ENCODE measurements around the gene SLC22A12. TPM values are rescaled to one million over a fixed set of nuclear protein-coding genes. Genes with fewer than 3 reads are reported as not detected.
"Not testable (repeated sequence)": the region's sequence is repeated elsewhere in the genome, so short reads cannot be mapped to it uniquely, and the experiment has no call there.

Gene SLC22A12
- total and polyA plus RNA-seq, 2 of the 8 experiments (the other 6 are each of a cell fraction or from before 2014, with no cell fraction given) = not detected

- no peak for TF ChIP-seq SP4 (IDR thresholded peaks at IDR 0.05; ENCODE audit: low read length)
- TF ChIP-seq CHD2 (IDR thresholded peaks at IDR 0.05; ENCODE audit: low read length) = no peak
- no peak for TF ChIP-seq CTCF (IDR thresholded peaks at IDR 0.05; ENCODE audit: control extremely low read depth in 1 of 3, insufficient read depth in 1 of 3, low read depth in 1 of 3, low read length in 3 of 3)
- no peak for TF ChIP-seq KDM1A (IDR thresholded peaks at IDR 0.05; ENCODE audit: borderline replicate concordance, low read length)
- TF ChIP-seq ZNF274 (IDR thresholded peaks at IDR 0.05; ENCODE audit: borderline replicate concordance, extremely low read depth, low read length) = no peak
- no peak for TF ChIP-seq RXRA (IDR thresholded peaks at IDR 0.05; ENCODE audit: insufficient read depth, low read depth, low read length)
- no peak for TF ChIP-seq SUZ12 (IDR thresholded peaks at IDR 0.05; ENCODE audit: low read length)
These were observed 30.1 kb upstream of the SLC22A12 start (continued) for GRCh38 chr11:64560941-64561340.

- H3K27me3 ChIP-seq (replicated peaks in 1 of 4; ENCODE audit: control insufficient read depth in 3 of 4, extremely low read depth in 1 of 4, insufficient read depth in 3 of 4, low read length in 3 of 4); H3K23ac ChIP-seq (ENCODE audit: insufficient read length); H2BK120ac ChIP-seq (replicated peaks; ENCODE audit: low read depth, low read length); H3K9ac ChIP-seq (replicated peaks in 1 of 4; ENCODE audit: extremely low read depth in 1 of 4, low read depth in 3 of 4, low read length in 3 of 4); H3K4ac ChIP-seq (replicated peaks; ENCODE audit: insufficient read length, low read depth, low read length); H2BK5ac ChIP-seq (ENCODE audit: low read depth, low read length); H2BK15ac ChIP-seq (ENCODE audit: low read length); H3K23me2 ChIP-seq (ENCODE audit: low read depth, low read length); H4K5ac ChIP-seq (ENCODE audit: insufficient read length, low read depth, low read length); H3K4me2 ChIP-seq (ENCODE audit: insufficient read depth in 1 of 2, low read depth in 2 of 2, low read length in 2 of 2); H2AFZ ChIP-seq (ENCODE audit: low read length); H3K4me3 ChIP-seq (ENCODE audit: extremely low read depth in 1 of 4, insufficient read depth in 2 of 4, low read depth in 3 of 4, low read length in 4 of 4); POLR2A ChIA-PET (ENCODE audit: partially characterized antibody); H4K91ac ChIP-seq (replicated peaks; ENCODE audit: insufficient read length, low read length); H3K14ac ChIP-seq (ENCODE audit: insufficient read length); H3K36me3 ChIP-seq (ENCODE audit: control insufficient read depth in 2 of 4, insufficient read depth in 4 of 4, low read length in 3 of 4); H3K56ac ChIP-seq (replicated peaks; ENCODE audit: insufficient read length, low read depth, low read length); H3K9me3 ChIP-seq (ENCODE audit: insufficient read depth in 2 of 2, low read depth in 1 of 2, low read length in 1 of 2); H3K79me2 ChIP-seq (ENCODE audit: control insufficient read depth in 1 of 2, insufficient read depth in 2 of 2, low read length in 2 of 2); H4K8ac ChIP-seq (ENCODE audit: extremely low read depth, insufficient read depth, low read length); H3K18ac ChIP-seq (ENCODE audit: extremely low read depth, low read length); H4K20me1 ChIP-seq (replicated peaks in 1 of 2; ENCODE audit: control insufficient read depth in 1 of 2, insufficient read depth in 2 of 2, low read length in 2 of 2); H3K79me1 ChIP-seq (ENCODE audit: low read depth, low read length); H2AK5ac ChIP-seq (ENCODE audit: low read depth, low read length); DNase-seq (ENCODE audit: low read depth in 1 of 2, low spot score in 2 of 2); H3K27ac ChIP-seq (ENCODE audit: low read depth, low read length); FAIRE-seq: not testable (repeated sequence)
- Histone ChIP-seq H2BK20ac (ENCODE audit: low read length) (0 out of 2 replicates have a peak overlapping the region, but pooled peaks have one; percentile 18), H2BK12ac (ENCODE audit: low read depth, low read length) (0 out of 2 replicates have a peak overlapping the region, but pooled peaks have one; percentile 100), H3K4me1 (replicated peaks in 1 of 4; ENCODE audit: control insufficient read depth in 3 of 4, insufficient read depth in 4 of 4, low read length in 3 of 4) (peaks cover 0 to 39% (median 25%) of the 10 kb centered on the region in 4 experiments; a peak in 6 of 7 replicates)
- CTCF ChIA-PET (ENCODE audit: partially characterized antibody) = interaction anchor here (0.6 to 8.7 kb wide), 2 partner anchors 89 to 714 kb away, joined by 3 to 75 read pairs; no protein-coding TSS in a partner anchor
- 89% methylated on average over 3 of the region's 3 CpGs; no CpG with 5 or more reads in 1 of the 2 experiments for WGBS, 2 experiments (ENCODE audit: extremely low coverage in 1 of 2, insufficient coverage in 1 of 2, insufficient read length in 1 of 2, insufficient replicate concordance in 2 of 2, low coverage in 1 of 2, low lambda C conversion rate in 2 of 2, missing lambda C conversion rate in 1 of 2)
These were observed 29.6 kb upstream of the SLC22A12 start for GRCh38 chr11:64561429-64561828.

All from H1 (cell line).